KOPT-K1 (cell line): ENCODE measurements around the gene UGCG.
"Not testable (repeated sequence)": the region's sequence is repeated elsewhere in the genome, so short reads cannot be mapped to it uniquely, and the experiment has no call there.

Experiments used
- H3K27ac ChIP-seq: fragments of 200-600 bp; sonication (generic); 2 replicates; pipeline ENCODE4 v1.5.1; 2016; ENCODE audit warnings: antibody characterized with exemption, mild to moderate bottlenecking, low read depth, low read length; ENCODE audit not compliant: poor library complexity, severe bottlenecking
- H3K36me3 ChIP-seq: fragments of 200-600 bp; sonication (generic); 2 replicates; pipeline ENCODE4 v1.5.1; 2017; ENCODE audit warnings: antibody characterized with exemption, mild to moderate bottlenecking, low read length, moderate library complexity; ENCODE audit not compliant: insufficient read depth
- H3K9me3 ChIP-seq: fragments of 200-600 bp; sonication (generic); 2 replicates; pipeline ENCODE4 v1.5.1; 2017; ENCODE audit warnings: antibody characterized with exemption, low read length, mild to moderate bottlenecking; ENCODE audit not compliant: insufficient read depth, poor library complexity, severe bottlenecking

Gene UGCG

DNA sequence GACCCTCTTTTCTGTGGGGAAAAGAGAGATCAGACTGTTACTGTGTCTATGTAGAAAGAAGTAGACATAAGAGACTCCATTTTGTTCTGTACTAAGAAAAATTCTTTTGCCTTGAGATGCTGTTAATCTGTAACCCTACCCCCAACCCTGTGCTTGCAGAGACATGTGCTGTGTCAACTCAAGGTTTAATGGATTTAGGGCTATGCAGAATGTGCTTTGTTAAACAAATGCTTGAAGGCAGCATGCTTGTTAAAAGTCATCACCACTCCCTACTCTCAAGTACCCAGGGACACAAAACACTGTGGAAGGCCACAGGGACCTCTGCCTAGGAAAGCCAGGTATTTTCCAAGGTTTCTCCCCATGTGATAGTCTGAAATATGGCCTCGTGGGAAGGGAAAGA is 21.3 kb upstream of the UGCG start:
- H3K9me3 ChIP-seq, H3K36me3 ChIP-seq, H3K27ac ChIP-seq: not testable (repeated sequence)

DNA sequence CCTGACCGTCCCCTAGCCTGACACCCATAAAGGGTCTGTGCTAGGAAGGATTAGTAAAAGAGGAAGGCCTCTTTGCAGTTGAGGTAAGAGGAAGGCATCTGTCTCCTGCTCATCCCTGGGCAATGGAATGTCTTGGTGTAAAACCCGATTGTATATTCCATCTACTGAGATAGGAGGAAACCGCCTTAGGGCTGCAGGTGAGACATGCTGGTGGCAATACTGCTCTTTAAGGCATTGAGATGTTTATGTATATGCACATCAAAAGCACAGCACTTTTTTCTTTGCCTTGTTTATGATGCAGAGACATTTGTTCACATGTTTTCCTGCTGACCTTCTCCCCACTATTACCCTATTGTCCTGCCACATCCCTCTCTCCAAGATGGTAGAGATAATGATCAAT is 20.9 kb upstream of the UGCG start:
- not testable (repeated sequence) for H3K9me3 ChIP-seq, H3K27ac ChIP-seq, H3K36me3 ChIP-seq

DNA sequence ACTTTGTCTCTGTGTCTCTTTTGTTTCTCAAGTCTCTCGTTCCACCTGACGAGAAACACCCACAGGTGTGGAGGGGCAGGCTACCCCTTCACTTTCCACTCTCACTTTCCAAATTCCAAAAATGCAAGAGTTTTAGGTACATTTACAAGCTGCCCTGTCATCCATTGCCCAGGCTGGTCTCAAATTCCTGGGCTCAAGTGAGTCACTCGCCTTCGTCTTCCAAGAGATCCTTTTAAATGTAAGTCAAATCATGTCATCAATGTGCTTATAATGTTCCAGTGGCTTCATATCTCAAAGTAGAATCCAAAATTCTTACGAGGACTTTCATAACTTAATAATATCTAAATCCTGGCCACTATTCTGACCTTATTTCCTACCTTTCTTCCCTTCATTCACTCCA is 20.4 kb upstream of the UGCG start:
- Histone ChIP-seq H3K9me3 (no peaks in the 10 kb centered on the region), H3K36me3 (no peaks in the 10 kb centered on the region), H3K27ac (no peak overlapping the region)

DNA sequence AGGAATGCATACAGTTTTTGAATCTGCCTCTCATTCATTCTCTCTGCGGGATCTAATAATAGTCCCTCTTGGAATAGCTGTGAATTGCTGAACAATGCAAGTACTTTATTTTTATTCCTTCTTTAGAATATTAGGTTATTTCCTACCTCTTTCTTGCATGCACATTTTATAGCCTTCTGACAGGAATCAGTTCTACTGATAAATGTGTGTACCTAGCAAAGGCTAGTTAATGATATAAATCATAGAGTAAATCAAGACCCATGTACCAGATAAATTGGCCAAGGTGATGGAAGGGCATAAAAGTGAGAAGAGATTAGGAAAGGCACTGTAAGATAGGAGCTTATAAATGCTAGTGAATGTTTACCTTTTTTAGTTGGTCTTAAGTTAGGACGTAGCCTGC is 19.2 kb upstream of the UGCG start:
- no peaks in the 10 kb centered on the region for H3K9me3 ChIP-seq
- no peak overlapping the region for H3K27ac ChIP-seq
- no peaks in the 10 kb centered on the region for H3K36me3 ChIP-seq

DNA sequence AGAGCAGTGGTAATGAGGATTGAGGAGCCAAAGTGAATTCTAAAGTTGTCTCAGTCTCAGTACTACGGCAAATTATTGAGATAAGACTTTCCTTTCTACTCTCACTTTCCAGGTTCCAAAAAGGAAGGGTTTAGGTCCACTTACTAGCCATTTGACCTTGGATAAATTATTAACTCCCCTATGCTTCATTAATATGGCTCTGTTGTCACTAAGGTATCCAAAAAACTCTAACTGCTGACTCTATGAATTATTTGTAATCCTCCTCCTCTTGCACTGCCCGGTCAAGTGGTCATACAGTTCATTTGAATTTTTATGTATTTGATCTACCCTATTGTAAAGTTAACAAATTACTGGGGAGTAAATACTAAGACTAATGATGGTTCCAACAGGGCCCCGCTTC is 17.7 kb upstream of the UGCG start:
- no peaks in the 10 kb centered on the region for H3K9me3 ChIP-seq
- no peak overlapping the region for H3K27ac ChIP-seq
- H3K36me3 ChIP-seq, result no peaks in the 10 kb centered on the region

DNA sequence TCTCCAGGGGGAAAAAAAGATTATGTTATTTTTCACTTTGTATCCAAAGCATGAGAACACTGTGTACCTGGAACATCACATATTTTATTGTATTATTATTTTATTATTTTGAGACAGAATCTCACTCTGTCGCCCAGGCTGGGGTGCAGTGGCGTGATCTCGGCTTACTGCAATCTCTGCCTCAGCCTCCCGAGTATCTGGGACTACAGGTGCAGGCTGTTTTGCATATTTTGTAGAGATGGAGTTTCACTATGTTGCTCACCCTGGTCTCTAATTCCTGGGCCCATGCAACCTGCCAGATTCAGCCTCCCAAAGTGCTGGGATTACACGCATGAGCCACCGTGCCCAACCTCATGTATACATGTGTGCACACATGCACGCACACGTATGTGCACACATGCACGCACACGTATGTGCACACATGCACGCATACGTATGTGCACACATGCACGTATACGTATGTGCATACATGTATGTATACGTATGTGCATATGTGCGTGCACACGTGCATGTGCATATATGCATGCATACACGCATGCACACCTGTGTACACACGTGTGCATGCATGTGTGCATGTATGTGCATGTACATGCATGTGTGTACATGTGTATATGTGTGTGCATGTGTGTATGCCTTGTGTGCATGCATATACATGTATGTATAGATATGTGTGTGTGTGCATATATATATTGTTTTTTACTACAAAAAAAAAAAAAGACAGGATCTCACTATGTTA is 9.5 kb upstream of the UGCG start:
- H3K9me3 ChIP-seq, result no peaks in the 10 kb centered on the region
- H3K27ac ChIP-seq, result no peak overlapping the region
- H3K36me3 ChIP-seq, result no peaks in the 10 kb centered on the region

DNA sequence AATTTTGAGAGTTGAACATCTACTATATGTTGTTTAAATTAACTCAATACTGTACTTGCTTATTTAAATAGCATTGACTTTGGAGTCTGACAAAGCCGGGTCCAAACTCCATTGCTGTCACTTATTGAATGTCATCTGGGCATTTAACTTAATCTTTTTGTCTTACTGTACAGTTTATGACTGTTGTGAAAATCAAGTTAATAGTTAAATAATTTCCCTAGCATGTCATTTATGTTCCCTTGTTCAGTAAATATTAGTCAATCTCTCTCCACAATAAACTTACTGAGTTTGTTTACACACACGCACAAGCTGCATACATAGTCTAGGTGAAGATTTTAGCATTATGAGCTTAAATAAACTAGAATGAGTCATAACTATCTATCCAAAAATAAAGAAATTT is 6.3 kb upstream of the UGCG start:
- no peaks in the 10 kb centered on the region for H3K9me3 ChIP-seq
- H3K27ac ChIP-seq, result no peak overlapping the region
- no peaks in the 10 kb centered on the region for H3K36me3 ChIP-seq

DNA sequence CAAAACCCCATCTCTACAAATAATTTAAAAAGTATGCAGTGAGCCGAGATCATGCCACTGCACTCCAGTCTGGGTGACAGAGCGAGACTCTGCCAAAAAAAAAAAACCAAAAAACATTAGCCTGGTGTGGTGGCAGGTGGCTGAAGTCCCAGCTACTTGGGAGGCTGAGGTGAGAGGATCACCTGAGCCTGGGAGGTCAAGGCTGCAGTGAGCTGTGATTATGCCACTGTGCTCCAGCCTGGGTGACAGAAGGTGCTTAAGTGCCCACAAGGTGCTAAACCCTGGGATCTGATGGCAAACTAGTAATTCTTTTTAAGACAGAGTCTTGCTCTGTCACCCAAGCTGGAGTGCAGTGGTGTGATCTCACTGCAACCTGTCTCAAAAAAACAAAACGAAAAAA is 5.7 kb upstream of the UGCG start:
- not testable (repeated sequence) for H3K36me3 ChIP-seq, H3K9me3 ChIP-seq, H3K27ac ChIP-seq

DNA sequence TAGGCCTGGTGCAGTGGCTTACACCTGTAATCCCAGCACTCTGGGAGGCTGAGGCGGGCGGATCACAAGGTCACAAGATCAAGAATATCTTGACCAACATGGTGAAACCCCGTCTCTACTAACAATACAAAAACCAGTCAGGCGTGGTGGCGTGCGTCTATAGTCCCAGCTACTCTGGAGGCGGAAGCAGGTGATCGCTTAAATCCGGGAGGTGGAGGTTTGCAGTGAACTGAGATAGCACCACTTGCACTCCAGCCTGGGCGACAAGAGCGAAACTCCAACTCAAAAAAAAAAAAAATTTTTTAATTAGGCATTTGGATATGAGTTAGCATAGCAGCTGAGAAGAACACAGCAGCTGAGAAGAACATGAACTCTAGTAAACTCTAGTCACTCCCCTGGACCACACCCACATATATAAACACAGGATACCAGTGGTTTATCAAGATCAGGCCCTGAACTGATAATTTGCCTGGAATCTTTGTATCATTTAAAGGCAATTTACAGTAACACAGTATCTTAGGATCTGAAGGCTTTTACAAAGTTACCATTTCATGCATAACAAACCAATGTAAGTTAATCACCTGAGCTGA is 4.6 kb upstream of the UGCG start:
- no peaks in the 10 kb centered on the region for H3K9me3 ChIP-seq
- H3K36me3 ChIP-seq, result no peaks in the 10 kb centered on the region
- H3K27ac ChIP-seq, result no peak overlapping the region

DNA sequence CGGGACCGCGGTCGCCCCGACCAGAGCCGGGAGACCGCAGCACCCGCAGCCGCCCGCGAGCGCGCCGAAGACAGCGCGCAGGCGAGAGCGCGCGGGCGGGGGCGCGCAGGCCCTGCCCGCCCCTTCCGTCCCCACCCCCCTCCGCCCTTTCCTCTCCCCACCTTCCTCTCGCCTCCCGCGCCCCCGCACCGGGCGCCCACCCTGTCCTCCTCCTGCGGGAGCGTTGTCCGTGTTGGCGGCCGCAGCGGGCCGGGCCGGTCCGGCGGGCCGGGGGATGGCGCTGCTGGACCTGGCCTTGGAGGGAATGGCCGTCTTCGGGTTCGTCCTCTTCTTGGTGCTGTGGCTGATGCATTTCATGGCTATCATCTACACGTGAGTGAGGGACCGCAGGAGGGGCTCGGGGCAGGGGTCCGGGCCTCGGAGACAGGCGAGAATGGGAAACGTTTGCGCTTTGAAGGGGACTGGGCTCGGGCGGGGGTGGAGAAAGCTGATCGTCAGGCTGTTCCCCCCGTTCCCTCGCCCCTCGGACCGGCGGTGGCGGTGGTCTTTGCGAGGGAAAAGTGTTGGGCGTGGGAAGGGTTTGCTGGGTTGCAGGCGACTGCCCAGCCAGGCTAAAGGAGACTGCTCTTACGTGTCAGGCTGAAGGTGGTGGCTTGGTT is 457 bp downstream of the UGCG start:
- Histone ChIP-seq H3K36me3 (no peaks in the 10 kb centered on the region), H3K27ac (peak overlapping the region; percentile 73), H3K9me3 (no peaks in the 10 kb centered on the region)

DNA sequence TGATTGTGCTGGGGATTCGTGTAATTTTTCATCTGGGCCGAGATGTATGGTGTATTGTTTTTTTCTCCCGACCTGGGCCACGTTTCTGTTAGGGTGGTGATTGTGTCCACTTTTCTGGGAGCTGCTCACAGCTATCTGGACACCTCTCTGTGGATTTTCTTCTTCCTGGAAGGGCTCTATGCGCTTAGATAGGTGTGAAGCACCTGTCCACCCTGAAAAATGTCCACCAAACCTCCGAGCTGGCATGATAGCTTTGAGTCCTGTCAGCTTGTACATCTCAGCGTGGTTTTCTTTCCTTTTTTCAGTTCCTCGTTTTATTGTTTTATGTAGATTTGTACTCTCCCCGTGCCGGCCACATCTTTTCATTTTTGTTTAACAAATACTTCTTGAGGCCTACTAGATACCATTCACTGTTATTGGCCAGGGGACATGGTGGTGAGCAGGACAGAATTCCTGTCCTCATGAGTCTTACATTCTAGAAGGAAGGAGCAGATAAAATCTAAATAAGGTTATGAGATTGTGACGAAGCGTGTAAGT is 1.1 kb downstream of the UGCG start:
- Histone ChIP-seq H3K9me3 (no peaks in the 10 kb centered on the region), H3K36me3 (no peaks in the 10 kb centered on the region), H3K27ac (peak overlapping the region; percentile 73)

DNA sequence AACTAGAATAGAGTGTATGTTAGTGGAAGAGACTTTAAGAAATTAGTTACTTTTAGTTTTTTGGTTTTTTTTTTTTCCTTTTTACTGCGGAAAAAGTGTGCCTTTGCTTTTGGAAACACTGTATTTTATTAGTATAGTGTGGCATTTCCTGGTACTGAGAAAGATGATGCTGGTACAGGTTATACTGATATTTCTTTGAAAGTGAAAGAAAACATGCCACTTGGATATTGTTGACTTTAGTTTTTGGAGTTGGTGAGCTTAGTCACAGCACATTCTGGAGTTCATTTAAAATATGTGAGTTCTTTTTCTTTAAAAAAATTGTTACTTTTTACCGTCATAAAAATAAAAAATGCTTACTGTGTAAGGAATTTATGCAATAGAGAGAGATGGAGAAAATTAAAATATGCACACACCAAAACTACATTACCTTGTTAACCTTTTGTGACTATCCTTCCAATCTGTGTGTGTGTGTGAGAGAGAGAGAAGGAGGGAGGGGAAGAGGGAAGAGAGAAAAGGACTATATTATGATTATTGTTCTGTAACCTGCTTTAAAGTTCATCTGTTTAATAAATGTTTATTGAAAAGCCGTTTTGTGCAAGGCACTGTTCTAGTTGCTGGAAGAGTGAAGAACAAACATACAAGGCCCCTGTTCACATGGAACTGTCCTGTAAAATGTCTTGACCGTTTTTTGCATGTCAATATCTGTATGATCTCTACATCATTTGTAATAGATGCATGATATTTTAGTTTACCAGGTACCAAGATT is 1.9 kb downstream of the UGCG start:
- Histone ChIP-seq H3K9me3 (no peaks in the 10 kb centered on the region), H3K27ac (peak overlapping the region; percentile 73), H3K36me3 (no peaks in the 10 kb centered on the region)

DNA sequence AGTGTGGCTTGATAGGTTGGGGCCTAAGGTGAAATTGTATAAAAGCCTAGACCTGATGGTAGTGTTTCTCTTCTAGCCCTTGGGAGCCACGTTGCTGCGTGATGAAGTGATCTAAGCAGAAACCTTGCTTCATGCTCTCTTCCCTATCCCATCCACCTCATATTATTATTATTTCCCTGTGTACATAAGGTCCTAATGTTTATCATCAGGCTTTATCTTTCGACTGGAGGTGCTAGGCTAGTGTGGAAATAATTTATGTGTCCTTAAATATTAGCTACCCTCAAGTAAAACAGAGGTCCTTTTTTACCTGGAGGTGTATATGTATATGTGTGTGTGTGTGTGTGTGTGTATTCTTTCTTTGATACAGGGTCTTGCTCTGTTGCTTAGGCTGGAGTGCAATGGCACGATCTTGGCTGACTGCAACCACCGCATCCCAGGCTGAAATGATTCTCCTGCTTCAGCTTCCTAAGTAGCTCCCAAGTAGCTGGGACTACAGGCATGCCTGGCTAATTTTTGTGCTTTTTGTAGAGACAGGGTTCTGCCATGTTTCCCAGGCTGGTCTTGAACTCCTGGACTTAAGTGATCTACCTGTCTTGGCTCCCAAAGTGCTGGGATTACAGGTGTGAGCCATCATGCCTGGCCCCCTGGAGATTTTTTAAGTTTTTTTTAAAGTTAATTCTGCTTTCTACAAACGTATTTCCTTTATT is 3.7 kb downstream of the UGCG start:
- Histone ChIP-seq H3K9me3 (no peaks in the 10 kb centered on the region), H3K36me3 (no peaks in the 10 kb centered on the region), H3K27ac (no peak overlapping the region)

DNA sequence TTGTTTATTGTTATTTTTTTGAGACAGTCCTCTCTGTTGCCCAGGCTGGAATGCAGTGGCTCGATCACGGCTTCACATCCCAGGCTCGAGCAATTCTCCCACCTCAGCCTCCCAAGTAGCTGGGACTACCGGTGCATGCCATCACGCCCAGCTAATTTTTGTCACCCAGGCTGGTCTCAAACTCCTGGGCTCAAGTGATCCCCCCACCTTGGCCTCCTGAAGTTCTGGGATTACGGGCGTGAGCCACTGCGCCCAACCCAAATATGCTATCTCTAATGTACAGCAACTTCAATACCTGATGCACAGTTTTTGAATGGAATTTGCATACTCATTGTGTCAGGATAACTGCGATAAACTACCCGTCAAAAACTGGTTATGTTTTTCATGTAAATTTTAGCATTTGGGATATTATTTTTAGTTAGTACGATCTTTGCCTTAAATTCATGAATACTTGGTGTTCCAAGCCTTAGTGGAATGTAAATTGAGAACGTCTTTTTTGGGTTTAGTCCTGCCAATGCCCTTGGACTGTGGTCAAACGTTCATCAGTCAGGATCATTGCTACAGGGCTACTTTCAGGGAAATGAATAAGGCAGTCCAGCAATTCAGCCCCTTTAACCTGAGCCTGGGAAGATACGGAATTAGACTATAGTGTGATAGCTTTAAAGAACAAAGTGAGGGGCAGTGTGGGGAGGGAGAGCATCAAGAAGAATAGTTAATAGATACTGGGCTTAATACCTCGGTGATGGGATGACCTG is 4.4 kb downstream of the UGCG start:
- no peaks in the 10 kb centered on the region for H3K36me3 ChIP-seq
- H3K9me3 ChIP-seq, result no peaks in the 10 kb centered on the region
- no peak overlapping the region for H3K27ac ChIP-seq
